Measurements from ENCODE around the gene NACC2.
A peak's percentile ranks its signal among the peaks of the same experiment; 100 is the strongest.

GRCh38 chr9:136110082-136111061 lies 15.3 kb upstream of the NACC2 start:
- TF ChIP-seq ZNF837 (tag by site-specific recombination; IDR thresholded peaks at IDR 0.05), result no peak
- TF ChIP-seq CTCF (tag by site-specific recombination; IDR thresholded peaks at IDR 0.05), result peak; percentile 29; the same call in 1 of the 2 replicates
- TF ChIP-seq ZBTB8A (tag by site-specific recombination; IDR thresholded peaks at IDR 0.05), result no peak

All from HEK293 (cell line).